Frontal cortex (tissue), 4 donors: ENCODE measurements around the gene CENPO. TPM values are rescaled to one million over a fixed set of nuclear protein-coding genes. Genes with fewer than 3 reads are reported as not detected.
"Not testable (repeated sequence)": the region's sequence is repeated elsewhere in the genome, so short reads cannot be mapped to it uniquely, and the experiment has no call there.

ENCODE experiments used
- DNase-seq, 2 donors: peaks; one replicate each; pipeline ENCODE4 v3.0.0; 2012; ENCODE audit warnings: low spot score in 2 of 2
- FAIRE-seq: peaks from 2 replicates; lab custom pipeline; 2012; peaks lifted over from hg19 to GRCh38; lab: Jason Lieb, UNC
- total RNA-seq: library from RNA; depleted of rRNA; stranded (reverse); fragments of >200 nt; gene quantifications from one replicate; pipeline ENCODE4 v1.2.3, GENCODE V29; 2014
- donor health status: control.
- donor health status: control.
- donor health status: control.

The CENPO gene
- total RNA-seq, 1 donor from 2014 or later, result 10.6 TPM

DNA sequence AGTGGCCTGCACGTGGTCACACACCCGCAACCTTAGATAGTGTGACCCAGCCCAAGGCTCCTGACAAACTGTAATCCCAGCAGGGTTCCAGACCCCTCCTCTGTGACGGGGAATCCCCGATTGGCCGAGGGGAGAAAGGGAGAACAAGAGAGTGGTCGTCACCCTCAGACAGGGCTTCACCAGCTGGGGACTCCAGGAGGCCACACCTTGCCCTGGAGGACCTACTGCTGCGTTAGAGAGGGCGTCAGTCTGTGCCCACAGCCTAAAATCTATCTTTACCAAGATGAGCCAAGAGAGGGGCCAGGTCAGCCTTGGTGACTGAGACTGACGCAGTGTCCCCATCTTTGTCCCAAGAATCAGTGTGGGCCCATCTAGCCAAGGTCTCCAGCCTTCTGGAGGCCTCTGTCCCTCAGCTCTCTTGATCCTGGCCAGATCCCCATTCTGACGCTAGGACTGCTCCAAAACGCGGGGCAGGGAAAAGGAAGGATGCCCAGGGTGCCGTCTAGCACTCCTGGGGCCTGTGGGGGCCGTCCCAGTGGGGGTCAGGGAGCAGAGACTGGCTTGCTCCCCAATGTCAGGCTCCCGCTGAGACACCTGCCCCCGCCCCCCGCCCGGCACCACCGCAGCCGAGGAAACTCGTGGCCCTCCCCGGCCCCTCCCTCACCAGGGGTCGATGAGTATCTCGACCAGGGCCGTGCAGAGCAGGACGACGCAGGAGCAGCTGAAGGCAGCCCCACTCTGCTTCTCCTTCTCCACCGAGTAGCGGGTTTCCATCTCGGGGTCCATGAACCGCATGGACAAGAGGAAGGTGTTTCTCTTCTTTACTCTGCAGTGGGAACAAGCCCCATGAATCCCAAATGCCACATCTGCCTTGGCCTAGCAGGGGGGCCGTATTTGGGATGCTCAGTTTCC lies 40.9 kb downstream of the CENPO start:
- no peak for FAIRE-seq

DNA sequence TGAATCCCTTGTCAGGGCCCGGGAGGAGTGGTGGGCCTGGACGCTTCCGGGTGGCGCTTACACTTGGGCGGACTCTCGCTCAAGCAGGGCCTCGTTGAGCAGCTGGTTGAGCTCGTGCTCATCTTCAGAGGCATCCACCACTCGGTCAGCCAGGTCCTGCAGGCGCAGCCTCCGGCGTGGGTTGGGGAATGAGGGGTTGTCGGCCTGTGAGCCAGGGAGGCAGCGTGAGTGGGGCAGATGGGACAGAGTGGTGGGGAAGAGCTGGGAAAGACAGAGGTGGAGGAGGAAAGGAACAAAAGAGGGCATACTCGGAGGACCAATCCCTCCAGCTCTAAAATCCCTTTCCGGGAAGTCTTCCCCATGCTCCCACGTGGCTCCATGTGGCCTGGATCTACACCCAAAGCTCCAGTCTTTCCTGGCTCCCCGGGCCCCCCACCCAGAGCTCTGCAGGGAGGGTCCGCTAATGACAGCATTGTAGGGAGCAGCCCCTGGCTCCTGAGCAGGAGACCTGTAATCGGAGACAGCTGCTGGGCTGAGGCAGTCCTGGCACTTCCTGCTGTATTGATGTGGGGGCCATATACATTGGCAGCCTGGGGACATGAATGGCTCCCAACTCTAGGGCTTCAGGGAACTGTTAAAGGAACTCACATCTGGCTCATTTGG lies 41.6 kb downstream of the CENPO start:
- no peak for FAIRE-seq

More for the DNA sequence above, 40.9 kb downstream of the CENPO start:
- DNase-seq, result no peak

DNA sequence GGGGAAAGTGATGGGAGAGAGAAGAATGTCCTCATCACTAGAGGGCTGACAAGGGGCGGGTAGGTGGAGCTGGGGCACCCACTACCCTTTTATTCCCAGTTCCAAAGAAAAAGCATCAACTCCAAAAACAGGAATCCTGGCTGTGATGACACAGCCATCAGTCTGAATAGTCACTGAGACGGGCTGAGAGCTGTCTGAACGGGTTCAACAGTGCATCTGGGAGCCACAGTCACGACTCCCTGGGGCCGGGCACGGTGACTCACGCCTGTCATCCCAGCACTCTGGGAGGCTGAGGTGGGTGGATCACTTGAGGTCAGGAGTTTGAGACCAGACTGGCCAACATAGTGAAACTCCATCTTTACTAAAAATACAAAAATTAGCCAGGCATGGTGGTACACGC lies 42.2 kb downstream of the CENPO start:
- not testable (repeated sequence) for FAIRE-seq, DNase-seq

More for the DNA sequence above, 41.6 kb downstream of the CENPO start:
- no peak for DNase-seq

DNA sequence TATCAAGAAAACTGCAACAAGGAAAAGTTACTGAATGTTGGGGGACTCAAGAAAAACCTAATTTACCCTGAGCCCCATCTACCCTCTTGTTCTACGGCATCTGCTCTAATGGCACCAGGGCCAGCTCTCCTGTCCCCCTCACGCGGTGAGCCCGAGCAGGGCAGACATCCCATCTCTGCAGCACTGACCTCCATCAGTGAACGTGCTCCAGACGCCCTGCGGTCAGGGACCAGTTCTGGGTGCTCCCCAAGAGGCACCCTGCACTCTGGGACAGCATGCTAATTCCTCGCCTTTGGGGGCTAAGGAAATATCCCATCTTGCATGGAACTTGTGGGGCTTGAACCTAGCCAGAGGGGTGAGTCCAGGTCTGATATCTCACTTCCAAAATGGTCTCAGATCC lies 43.0 kb downstream of the CENPO start:
- FAIRE-seq (no peak), DNase-seq (no peak)

- DNase-seq (no peak), FAIRE-seq (no peak)
Measured at GRCh38 chr2:24836706-24837105, 43.5 kb downstream of the CENPO start.

- FAIRE-seq, result no peak
Measured at GRCh38 chr2:24837996-24838513, 44.8 kb downstream of the CENPO start.

DNA sequence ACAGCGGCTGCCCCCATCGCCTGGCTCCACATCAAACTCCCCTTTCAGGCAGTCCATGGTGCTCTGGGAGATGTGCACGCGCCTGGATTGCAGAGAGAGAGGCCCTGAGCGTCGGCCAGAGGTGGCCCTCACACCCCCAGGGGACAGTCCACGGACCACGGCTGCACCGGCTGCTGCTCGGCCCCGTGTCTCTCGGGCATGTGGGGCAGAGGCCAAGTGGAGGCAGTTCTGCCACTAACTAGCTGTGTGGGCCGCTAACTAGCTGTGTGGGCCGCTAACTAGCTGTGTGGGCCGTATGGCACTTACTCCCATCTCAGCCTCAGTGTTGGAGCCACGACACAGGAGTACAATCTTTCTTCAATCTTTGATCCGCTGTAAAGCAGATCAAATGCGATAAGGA lies 45.3 kb downstream of the CENPO start:
- DNase-seq (no peak), FAIRE-seq (no peak)

More at GRCh38 chr2:24837996-24838513, 44.8 kb downstream of the CENPO start:
- no peak for DNase-seq

- FAIRE-seq (no peak), DNase-seq (no peak)
Measured at GRCh38 chr2:24839729-24840128, 46.5 kb downstream of the CENPO start.

DNA sequence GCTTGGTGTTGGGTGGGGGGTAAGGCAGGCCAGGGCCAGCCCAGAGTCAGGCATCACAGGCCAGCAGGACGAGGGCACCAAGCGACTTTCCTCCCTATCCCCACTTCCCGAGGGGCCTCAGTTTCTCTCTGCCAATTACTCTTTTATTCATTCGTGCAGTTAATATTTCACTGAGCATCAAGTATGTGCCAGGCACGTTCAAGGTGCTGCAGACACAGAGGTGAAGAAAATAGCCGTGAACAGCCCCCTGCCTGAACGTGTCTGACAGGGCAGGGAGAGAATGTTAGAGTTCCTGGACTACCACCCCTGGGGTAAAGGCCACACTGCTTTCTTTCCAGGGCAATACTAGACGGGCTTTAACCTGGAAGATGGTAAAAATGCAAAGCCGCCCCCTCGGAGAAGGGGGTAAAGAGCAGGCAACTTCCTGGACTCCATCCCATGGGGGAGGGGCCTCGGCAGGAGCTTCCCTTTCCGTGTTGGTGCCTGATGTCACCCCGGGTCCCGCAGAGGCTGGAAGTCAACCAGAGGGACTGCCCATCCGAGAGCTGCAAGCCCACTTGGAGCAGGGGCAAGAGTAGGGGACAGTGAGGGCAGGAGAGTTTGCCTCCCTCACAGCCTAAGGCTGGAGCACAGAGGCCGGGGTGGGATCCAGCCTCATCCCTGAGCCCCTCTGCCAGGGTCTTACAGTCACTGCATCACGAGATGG lies 47.1 kb downstream of the CENPO start:
- no peak for DNase-seq
- no peak for FAIRE-seq

DNA sequence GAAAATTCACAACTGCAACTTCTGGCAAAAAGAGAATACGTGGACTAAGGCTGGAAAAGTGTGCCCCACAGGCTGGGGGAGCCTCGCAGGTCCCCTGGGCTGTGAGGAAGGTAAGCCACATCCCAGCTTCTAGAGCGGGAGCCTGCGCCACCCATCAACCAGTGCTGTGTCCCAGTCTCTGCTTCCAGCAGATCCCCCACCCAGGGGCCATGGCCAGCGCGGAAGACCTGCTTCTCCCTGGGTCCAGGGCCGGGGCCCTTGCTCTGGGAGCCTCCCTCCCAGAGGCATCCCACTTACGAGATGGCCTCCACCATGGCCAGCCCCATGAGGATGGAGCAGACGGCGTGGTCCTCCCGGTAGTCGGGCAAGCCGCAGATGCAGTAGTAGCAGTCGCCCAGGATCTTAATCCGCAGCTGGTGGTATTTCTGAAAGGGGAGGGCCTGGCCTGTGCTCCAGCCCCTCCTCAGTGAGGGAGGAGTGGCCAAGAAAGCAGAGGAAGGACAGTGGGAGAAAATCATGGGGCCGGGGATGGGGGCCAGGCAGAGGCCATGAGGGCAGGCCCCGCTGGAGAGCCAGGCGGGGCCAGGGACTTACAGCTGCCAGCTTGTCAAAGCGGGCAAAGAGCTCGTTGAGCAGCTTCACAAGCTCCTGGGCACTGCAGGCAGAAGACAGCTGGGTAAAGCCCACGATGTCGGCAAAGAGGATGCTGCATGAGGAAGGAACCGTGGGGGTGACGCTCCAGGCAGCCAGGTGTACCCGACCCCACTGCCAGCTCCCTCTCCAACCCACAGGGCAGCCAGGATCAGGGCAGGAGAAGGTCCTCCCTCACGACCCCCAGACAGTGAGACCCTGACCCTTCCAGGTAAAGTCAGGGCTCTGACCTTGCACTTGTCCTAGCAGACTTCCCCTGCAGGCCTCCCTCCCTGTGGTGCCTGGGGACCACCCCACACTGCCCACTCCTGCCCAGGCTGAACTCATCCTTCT lies 48.0 kb downstream of the CENPO start:
- FAIRE-seq (no peak), DNase-seq (no peak)

DNA sequence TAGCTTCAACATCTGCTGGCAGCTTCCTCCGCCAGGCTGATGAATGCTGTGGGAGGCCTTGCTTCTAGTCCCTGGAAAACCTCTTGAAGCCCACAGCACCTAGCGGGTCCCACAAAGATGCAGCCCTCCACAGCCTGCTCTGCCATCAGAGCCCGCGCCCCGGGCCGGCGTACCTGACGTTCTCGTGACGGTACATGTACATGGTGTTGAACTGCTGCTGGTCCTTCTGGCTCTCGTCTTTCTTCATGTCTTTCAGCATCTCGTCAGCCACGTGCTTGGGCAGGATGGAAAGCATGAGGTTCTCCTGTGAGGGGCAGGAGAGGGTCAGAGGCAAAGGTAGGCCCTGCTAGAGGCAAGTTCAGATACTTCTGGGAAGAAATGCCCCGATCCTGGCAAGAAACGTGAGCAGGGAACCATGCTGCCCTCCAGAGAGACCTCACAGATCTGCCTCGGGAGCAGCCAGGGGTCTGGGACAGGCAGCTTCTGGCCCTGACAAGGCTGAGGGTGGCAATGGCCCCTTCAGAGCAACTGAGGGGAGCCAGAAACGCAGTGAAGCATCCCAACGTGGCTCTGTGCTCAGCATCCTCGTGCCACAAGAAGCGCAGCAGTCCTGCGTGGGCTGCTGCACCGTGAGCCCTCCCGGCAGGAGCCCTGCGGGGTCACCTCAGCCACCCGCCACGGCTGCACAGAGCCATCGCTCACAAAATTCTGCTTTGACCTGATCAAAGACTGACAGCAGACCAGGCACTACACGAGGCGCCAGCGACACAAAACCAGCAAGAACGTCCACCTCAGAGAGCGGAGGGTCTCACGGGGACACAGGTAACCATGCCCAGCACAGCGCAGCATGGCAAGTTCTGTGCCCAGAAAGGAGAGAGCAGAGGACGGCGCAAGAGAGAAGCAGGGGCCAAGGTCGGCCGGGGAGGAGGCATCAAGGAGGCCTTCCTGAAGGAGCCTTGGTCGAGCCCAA lies 49.1 kb downstream of the CENPO start:
- no peak for FAIRE-seq
- DNase-seq, result no peak

GRCh38 chr2:24843330-24843860 lies 50.2 kb downstream of the CENPO start:
- DNase-seq (no peak), FAIRE-seq (no peak)

DNA sequence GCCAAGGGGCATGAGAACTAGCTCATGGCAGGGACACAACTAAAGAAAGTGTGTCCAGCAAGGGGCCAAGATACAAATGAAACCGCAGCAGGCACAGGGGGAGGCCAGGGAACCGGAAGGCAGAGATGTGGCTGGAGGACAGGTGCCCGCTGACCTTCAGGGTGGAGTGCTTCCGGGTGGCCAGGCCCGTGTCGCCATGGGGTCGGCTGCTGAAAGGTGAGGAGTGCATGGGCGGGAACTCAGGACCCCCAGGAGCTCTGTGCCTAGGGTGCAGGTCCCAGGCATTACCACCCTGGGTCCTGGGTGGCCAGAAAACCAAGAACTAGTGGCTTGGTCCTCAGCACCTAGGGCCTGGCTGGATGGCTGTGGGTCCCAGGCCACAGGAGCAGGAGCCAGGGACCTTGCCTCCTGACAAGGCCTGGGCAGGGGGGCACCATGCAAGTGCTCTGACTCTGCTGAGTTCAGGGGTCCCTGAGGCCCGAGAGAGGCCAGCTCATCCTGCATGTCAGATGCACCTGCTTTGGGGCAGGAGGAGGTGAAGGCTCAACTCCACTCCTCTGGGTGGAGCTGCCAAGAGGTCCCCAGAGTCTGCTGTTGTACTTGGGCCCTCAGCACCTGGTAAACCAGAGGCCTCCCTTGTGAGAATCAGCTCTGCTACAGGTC lies 50.9 kb downstream of the CENPO start:
- FAIRE-seq (no peak), DNase-seq (no peak)

GRCh38 chr2:24845691-24846090 lies 52.5 kb downstream of the CENPO start:
- FAIRE-seq (no peak), DNase-seq (no peak)

DNA sequence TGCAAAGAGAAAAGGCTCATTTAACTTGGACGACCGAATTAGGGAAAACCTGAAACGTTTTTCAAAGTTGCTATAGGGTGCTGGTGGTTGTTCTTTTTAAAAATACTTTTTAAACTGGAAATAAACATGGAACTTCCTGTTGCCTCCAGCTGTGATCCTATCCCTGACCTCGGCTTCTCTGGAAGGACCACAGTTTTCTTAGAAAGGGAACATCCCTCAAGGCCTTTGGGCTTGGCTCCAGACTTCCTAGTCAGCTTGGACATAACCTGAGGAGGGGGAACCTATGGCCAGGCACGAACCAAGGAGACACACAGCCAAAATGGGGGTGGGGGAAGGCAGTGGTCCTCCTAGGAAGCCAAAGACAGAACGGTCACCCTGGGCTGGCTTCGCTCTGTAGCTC lies 57.7 kb downstream of the CENPO start:
- no peak for FAIRE-seq
- DNase-seq, result no peak

DNA sequence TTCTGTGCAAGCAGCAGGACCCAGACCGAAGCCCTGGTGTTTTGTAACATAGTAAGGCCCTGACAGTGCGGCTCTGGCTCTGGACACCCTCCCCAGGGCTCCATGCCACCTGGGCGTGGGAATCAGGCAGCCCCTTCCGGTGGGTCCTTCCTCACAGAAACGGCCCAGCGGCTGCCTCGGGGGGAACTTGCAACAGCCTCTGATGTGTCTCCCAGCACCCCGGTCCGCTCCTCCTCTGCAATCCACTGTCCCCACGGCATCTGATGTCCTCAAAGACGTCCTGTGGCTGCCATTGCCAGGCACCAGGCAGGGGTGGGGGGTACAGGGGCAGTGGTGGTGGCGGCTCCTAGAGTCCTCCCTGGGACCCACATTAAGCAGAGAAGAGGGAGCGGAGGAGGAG lies 58.8 kb downstream of the CENPO start:
- no peak for DNase-seq
- FAIRE-seq, result no peak

- FAIRE-seq (no peak), DNase-seq (no peak)
Measured at GRCh38 chr2:24852431-24853020, 59.3 kb downstream of the CENPO start.
